Stimulated activated CD8-positive, alpha-beta memory T cell treated with anti-CD3 and anti-CD28 coated beads, Interleukin-2, amount 100 ng/mL, for 1 hour (primary cell): ENCODE results near the gene PHF23.

Experiments
- DNase-seq, 2 donors: peaks; one replicate each; pipeline ENCODE4 v3.0.0-alpha.2; 2020; ENCODE audit warnings: low read depth in 2 of 2

Gene PHF23

GRCh38 chr17:7203391-7203790 lies 35.9 kb downstream of the PHF23 start:
- no peak for DNase-seq

DNA sequence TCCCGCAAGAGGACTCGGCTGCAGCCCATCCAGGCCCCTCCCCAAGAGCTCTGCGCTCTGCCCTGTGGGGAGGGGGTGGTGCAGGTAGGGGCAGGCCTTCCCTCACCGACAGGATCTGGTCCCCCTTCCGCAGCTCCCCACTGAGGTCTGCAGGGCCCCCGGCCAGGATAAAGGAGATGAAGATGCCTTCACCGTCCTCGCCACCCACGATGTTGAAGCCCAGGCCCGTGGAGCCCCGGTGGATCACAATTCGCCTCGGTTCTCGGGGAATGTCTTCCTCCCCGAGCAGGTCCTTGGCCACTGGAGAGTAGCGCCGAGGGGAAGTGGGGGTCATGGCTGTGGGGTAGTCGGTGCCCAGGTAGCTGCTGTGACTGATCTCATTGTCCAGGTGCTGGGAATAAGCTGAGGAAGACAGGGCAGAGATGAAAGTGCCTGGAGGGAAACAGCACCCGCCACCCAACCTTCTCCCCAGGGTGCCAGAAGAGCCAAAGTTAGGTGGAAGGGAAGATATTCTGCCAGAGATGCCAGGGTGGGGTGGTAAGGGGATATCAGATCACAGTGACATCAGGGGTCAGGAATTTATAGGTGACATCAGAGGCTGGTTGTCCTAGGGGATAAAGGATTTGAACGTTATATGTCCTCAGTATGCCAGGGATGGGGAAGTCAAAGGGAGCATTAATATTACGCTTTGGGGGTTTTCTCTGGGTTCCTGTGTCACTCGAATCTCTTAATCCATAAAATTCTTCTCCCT lies 42.4 kb downstream of the PHF23 start:
- DNase-seq: no peak

- no peak for DNase-seq
These were observed 43.3 kb downstream of the PHF23 start for GRCh38 chr17:7195971-7196370.

DNA sequence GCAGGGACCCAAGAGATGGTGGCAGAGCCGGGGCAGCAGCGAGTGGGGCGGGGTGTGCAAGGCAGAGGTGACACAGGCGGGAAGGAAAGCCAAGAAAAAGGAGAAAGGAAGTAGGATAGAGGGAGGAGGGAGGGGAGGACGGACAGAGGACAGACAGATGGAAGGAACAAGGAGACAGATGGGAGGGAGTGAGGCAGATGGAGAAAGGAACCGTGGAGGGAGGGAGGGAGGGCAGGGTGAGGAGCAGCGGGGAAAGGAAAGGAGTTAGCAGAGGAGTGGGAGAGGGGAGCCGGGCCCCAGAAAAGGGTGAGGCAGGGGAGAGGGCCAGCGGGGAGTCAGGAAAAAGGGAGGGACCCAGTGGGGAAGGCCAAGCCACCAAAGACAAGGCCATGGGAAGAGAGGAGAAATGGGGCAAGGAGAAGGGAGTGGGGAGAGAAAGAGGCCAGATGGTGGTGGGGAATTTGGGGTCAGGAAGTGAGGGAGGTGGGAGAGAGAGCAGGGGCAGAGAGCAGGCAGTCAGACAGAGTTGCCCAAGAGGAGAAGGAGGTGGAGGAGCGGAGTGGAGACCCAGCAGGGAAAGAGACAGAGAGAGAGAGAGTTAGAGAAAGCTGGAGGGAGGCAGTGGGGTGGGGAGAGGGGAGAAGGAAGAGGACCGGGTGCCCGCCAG lies 46.9 kb downstream of the PHF23 start:
- no peak for DNase-seq

- no peak for DNase-seq
These were observed 47.5 kb downstream of the PHF23 start for GRCh38 chr17:7191571-7192270.

- no peak for DNase-seq
These were observed 48.2 kb downstream of the PHF23 start for GRCh38 chr17:7191069-7191468.

DNA sequence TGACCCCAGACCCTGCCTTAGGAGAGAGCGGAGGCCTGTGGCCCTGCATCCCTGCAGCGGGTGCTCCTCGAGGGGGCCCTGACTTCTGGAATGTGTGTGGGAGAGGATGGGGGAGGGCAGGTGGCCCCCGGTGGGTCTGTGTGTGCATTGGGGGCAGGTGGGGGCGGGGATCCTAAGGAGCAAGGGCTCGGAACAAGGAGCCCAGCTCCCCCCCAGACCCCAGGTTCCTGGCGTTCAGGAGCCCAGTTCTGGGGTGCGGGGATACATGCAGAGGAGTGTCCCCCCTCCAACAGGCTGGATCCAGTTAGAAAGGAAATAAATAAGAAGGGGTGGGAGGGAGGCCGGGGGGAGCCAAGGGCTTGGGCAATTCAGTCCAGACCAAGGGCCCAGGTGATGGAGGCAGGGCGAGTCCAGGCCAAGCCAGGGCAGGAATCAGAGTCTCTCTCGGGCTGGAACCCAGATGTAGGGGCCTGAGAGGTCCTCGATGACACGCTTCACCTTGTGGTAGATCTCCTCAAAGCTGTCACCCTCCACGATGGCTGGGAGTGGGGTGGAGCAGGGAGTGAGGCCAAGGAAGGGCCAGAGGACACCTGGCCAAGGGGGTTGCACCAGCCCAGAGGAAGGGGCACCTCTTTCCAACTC lies 48.9 kb downstream of the PHF23 start:
- no peak for DNase-seq

DNA sequence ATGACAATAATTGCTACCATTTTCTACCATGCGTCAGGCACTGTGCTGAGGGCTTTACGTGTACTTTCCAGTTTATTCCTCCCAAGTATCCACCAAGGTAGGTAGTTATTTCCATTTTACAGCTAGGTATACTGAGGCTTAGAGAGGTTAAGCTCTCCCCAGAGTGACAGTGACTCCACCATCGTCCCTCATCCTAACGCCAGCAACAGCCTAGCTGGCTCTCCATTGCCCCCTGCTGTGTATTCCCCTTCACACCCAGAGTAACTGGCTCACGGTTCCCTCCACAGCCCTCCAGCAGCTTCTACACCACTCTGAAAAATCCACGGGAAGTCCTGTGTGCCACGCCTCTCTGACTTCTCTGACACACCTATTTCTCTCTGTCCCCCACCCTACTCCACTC lies 53.0 kb downstream of the PHF23 start:
- DNase-seq: no peak
